T-helper 17 cell (primary cell): ENCODE results near the gene TRPC4AP. TPM values are rescaled to one million over a fixed set of nuclear protein-coding genes. Genes with fewer than 3 reads are reported as not detected.

Source experiments
- ATAC-seq: fragments of 150-1000 bp; cut with Tn5 transposase; 2 replicates; pipeline ENCODE4 v1.10.0; 2021; ENCODE audit warnings: mild to moderate bottlenecking, moderate library complexity
- DNase-seq, 3 donors: peaks; one replicate each; pipeline versions ENCODE4 v3.0.0 to v3.0.0-alpha.2; 2020 to 2021
- H3K9me3 ChIP-seq: one replicate; pipeline ENCODE4 v1.7.0; 2013; ENCODE audit warnings: low read length, mild to moderate bottlenecking; ENCODE audit not compliant: control insufficient read depth, poor library complexity, severe bottlenecking
- H3K27ac Mint-ChIP-seq: one replicate; pipeline ENCODE4 v1.8.0; 2022; ENCODE audit warnings: mild to moderate bottlenecking, moderate library complexity, mixed read lengths
- H3K27me3 Mint-ChIP-seq: one replicate; pipeline ENCODE4 v1.8.0; 2022; ENCODE audit warnings: mixed read lengths
- H3K36me3 Mint-ChIP-seq: one replicate; pipeline ENCODE4 v1.8.0; 2022; ENCODE audit warnings: low read depth, mixed read lengths
- H3K4me1 Mint-ChIP-seq: one replicate; pipeline ENCODE4 v1.8.0; 2022; ENCODE audit warnings: mild to moderate bottlenecking, mixed read lengths
- H3K4me3 Mint-ChIP-seq: one replicate; pipeline ENCODE4 v1.8.0; 2022; ENCODE audit warnings: mild to moderate bottlenecking, moderate library complexity, mixed read lengths
- total RNA-seq, 4 donors: library from RNA in 2 of 4; stranded (reverse) in 2 of 4; gene quantifications; one replicate each; pipeline ENCODE4 v1.2.3 and lab custom pipeline; 2022 to 2026

TRPC4AP gene
- total RNA-seq, 2 donors from 2014 or later, result 50.8 to 52.7 TPM

DNA sequence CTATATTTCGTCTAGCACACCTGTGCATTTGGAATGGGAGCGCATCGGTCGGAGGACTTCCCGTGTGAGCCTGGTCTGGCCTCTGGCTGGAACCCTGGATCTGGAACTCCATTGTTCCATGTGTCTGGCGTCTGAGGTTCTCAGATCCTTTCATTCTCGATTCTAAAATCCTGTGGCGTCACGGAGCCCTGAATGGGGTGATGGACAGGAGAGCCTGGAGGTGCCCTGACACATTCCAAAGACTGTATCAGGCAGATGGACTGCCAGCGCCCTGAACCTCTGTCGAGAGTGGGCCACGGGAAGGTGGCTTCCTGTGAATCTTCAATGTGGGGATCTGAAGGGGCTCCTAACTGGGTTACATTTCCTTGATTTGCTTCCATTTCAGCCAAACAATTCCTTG is 116.3 kb downstream of the TRPC4AP start:
- Mint-ChIP-seq H3K36me3 (peaks cover 2% of the 10 kb centered on the region), H3K27me3 (peaks cover 27% of the 10 kb centered on the region), H3K4me3 (no peak overlapping the region), H3K4me1 (peaks cover 4% of the 10 kb centered on the region), H3K27ac (no peak overlapping the region)
- no peaks in the 10 kb centered on the region for H3K9me3 ChIP-seq
- ATAC-seq (no peak), DNase-seq (no peak)

DNA sequence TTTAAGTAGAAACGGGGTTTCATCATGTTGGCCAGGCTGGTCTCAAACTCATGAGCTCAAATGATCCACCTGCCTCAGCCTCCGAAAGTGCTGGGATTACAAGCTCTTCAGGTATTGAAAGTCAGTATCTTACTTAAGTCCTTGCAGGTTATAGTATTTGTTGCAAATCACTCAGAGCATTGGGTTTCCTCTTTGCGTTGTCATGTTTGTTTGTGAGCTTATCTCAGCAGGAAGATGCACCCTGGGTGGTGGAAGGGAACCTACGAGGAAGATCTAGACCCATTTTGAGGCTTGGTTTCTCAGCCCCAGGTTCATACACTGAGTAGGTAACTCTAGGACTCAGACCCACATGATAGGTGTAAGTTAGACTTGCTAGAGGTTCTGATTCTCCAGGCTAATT is 118.4 kb downstream of the TRPC4AP start:
- Mint-ChIP-seq H3K36me3 (peaks cover 2% of the 10 kb centered on the region), H3K4me3 (no peak overlapping the region), H3K27ac (no peak overlapping the region), H3K27me3 (peaks cover 18% of the 10 kb centered on the region), H3K4me1 (peaks cover 4% of the 10 kb centered on the region)
- no peak for DNase-seq
- ATAC-seq, result no peak
- H3K9me3 ChIP-seq, result no peaks in the 10 kb centered on the region

- ATAC-seq (no peak), DNase-seq (no peak)
- Mint-ChIP-seq H3K27ac (no peak overlapping the region), H3K4me3 (no peak overlapping the region), H3K4me1 (peaks cover 4% of the 10 kb centered on the region), H3K27me3 (peaks cover 14% of the 10 kb centered on the region), H3K36me3 (peaks cover 2% of the 10 kb centered on the region)
- H3K9me3 ChIP-seq, result no peaks in the 10 kb centered on the region
Observed at GRCh38 chr20:34971561-34972235, 120.9 kb downstream of the TRPC4AP start.

GRCh38 chr20:34970846-34971560 is 121.6 kb downstream of the TRPC4AP start:
- peaks cover 4% of the 10 kb centered on the region for H3K4me1 Mint-ChIP-seq
- no peak for DNase-seq
- no peak overlapping the region for H3K4me3 Mint-ChIP-seq
- no peaks in the 10 kb centered on the region for H3K9me3 ChIP-seq
- H3K27me3 Mint-ChIP-seq, result peaks cover 18% of the 10 kb centered on the region
- peaks cover 2% of the 10 kb centered on the region for H3K36me3 Mint-ChIP-seq
- H3K27ac Mint-ChIP-seq, result no peak overlapping the region
- no peak for ATAC-seq

GRCh38 chr20:34970193-34970840 is 122.3 kb downstream of the TRPC4AP start:
- no peaks in the 10 kb centered on the region for H3K9me3 ChIP-seq
- Mint-ChIP-seq H3K4me1 (peaks cover 4% of the 10 kb centered on the region), H3K27ac (no peak overlapping the region), H3K36me3 (peaks cover 2% of the 10 kb centered on the region), H3K4me3 (no peak overlapping the region), H3K27me3 (peaks cover 25% of the 10 kb centered on the region)
- ATAC-seq (no peak), DNase-seq (no peak)

- H3K4me1 Mint-ChIP-seq, result peaks cover 2% of the 10 kb centered on the region
- no peaks in the 10 kb centered on the region for H3K9me3 ChIP-seq
- H3K36me3 Mint-ChIP-seq, result peaks cover 1% of the 10 kb centered on the region
- no peak for ATAC-seq
- DNase-seq, result no peak
- no peak overlapping the region for H3K27ac Mint-ChIP-seq
- H3K27me3 Mint-ChIP-seq, result peaks cover 27% of the 10 kb centered on the region
- H3K4me3 Mint-ChIP-seq, result no peak overlapping the region
Observed at GRCh38 chr20:34968042-34968775, 124.4 kb downstream of the TRPC4AP start.

DNA sequence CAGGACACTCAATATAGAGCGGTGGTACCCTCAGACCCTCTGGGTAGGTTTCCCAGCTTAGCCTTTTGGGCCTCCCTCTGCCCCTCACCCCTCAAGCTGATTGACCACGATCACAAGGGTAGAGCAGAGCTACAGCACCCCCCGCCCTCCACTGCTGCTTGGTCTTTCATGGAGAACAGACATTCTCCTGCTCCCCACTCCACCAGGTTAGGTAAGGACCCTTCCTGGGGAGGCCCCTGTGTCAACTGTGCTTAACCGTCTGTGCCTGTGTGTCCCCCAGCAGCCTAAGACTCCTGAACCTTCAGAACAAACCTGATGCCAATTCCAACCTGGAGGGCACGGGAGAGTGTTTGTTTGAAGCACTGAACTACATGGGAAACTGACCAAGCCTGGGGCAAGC is 125.2 kb downstream of the TRPC4AP start:
- no peaks in the 10 kb centered on the region for H3K9me3 ChIP-seq
- no peak overlapping the region for H3K4me3 Mint-ChIP-seq
- ATAC-seq (no peak), DNase-seq (no peak)
- no peaks in the 10 kb centered on the region for H3K36me3 Mint-ChIP-seq
- peaks cover 25% of the 10 kb centered on the region for H3K27me3 Mint-ChIP-seq
- H3K4me1 Mint-ChIP-seq, result peaks cover 2% of the 10 kb centered on the region
- no peak overlapping the region for H3K27ac Mint-ChIP-seq

- no peaks in the 10 kb centered on the region for H3K9me3 ChIP-seq
- Mint-ChIP-seq H3K36me3 (no peaks in the 10 kb centered on the region), H3K27me3 (peaks cover 18% of the 10 kb centered on the region), H3K4me3 (no peak overlapping the region), H3K27ac (no peak overlapping the region), H3K4me1 (peaks cover 4% of the 10 kb centered on the region)
- DNase-seq (no peak), ATAC-seq (no peak)
Observed at GRCh38 chr20:34965051-34965450, 127.6 kb downstream of the TRPC4AP start.

DNA sequence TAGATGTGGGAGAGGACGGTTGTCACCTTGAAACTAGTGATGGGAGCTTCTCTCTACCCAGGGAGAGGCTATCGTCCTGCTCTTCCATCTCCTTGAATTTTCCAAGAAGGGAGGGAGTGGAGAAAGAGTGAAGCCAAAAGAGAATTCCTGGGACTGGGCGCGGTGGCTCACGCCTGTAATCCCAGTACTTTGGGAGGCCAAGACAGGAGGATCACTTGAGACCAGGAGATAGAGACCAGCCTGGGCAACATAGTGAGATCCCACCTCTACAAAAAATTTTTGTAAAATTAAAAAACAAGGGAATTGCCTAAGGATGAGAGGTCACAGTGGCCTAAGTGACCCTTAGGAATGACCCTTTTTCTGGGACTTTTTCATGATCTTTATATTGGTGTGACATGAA is 128.1 kb downstream of the TRPC4AP start:
- ATAC-seq (no peak), DNase-seq (no peak)
- Mint-ChIP-seq H3K27me3 (peaks cover 18% of the 10 kb centered on the region), H3K36me3 (no peaks in the 10 kb centered on the region), H3K4me1 (peaks cover 4% of the 10 kb centered on the region), H3K4me3 (no peak overlapping the region), H3K27ac (no peak overlapping the region)
- H3K9me3 ChIP-seq, result no peaks in the 10 kb centered on the region

DNA sequence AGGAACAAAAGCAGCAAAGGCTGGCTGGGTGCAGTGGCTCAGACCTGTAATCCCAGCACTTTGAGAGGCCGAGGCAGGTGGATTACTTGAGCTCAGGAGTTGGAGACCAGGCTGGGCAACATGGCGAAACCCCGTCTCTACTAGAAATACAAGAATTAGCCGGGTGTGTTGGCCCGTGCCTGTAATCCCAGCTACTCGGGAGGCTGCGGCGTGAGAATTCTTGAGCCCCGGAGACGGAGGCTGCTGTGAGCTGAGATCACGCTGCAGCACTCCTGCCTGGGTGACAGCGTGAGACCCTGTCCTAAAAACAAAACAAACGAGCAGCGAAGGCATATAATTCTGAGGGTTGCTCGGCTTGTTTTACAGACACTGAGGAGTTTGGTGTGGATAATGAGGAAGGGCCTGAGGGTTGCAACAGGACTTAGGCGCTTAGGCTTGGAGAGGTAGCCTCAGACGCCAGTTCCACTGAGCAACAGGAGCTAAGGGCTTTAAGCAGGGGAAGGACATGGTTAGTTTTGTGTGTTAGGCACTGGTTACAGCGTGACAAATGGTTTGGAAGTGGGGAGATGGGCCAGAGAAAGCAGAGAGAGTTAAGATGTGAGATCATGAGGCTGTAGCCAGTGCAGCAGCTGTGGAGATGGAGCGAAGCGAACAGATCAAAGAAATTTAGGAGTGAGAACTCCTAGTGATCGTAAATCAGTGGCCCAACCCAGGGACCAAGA is 135.7 kb downstream of the TRPC4AP start:
- Mint-ChIP-seq H3K4me3 (no peak overlapping the region), H3K27ac (peak overlapping the region; percentile 94), H3K36me3 (peaks cover 2% of the 10 kb centered on the region), H3K4me1 (peaks cover 28% of the 10 kb centered on the region), H3K27me3 (no peaks in the 10 kb centered on the region)
- DNase-seq (no peak), ATAC-seq (no peak)
- H3K9me3 ChIP-seq, result no peaks in the 10 kb centered on the region

DNA sequence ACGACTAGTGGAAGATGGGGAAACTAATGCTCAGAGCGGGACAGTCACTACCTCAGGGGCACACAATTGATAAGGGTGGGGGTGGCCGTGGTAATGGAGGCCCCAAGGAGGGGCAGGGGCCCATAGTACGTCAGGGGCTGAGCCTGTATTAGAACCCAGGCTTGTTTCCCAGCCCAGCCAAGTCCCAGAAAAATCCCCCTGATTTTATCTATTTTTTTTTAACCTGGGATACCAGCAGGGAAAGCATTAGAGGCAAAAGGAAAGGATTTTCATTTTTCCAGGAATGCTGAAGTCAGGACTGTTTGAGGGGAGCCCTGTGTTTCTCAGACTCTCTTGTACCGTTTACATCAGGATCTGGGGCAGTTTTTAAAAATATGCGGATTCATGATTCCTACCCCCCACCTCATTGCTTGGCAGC is 136.6 kb downstream of the TRPC4AP start:
- no peak for DNase-seq
- Mint-ChIP-seq H3K27ac (peak overlapping the region; percentile 94), H3K4me3 (peak overlapping the region; percentile 99), H3K36me3 (peaks cover 2% of the 10 kb centered on the region), H3K27me3 (no peaks in the 10 kb centered on the region), H3K4me1 (peaks cover 24% of the 10 kb centered on the region)
- no peaks in the 10 kb centered on the region for H3K9me3 ChIP-seq
- no peak for ATAC-seq

DNA sequence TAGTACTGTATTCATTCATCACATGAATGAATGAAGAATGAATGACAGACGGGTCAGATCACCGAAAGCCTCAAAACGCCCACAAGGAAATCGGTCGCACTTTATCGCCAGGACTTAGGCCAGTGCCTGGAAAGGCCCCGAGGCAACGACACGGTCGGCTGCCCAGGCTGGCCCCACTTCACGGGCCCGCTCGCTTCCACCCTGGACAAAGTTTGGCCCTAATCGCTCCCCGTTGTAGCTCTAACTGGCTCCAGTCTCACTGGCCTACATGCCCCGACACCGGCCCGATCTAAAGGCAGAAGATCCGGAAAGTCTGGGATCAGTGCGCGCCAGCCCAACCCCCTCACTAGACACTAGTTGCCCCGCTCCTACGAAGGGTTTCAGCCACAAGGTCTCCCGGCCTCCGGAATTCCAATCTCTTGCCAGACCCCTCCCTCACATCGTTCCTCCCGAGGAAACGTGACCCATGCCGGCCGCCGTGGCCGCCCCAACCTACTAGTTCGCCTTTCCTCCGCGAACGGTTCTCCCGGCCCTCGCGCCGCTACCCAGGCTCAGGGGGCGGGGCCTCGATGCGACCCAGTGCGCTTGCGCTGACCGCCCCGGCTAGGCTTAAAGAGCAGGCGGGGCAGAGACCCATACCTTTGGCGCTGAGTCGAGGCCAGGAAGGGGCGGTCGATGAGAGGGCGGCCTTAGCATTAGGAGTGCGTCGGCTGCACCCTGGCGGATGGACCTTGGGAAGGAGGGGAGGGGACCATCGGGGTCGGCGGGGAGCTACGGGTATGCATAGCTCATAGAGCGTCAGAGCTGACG is 137.2 kb downstream of the TRPC4AP start, which contains the start of the genes GSS and MYH7B:
TSS of gene GSS (minus strand) at position 576 of the 810 bp plus-strand sequence. CDS start 3,954 bp downstream, outside the sequence.
TSS of gene MYH7B (plus strand) at position 638 of the 810 bp plus-strand sequence. CDS start 22,138 bp downstream, outside the sequence.
- H3K4me3 Mint-ChIP-seq, result peak within 1 kb of the TSS; percentile 99

More for the DNA sequence above, 137.2 kb downstream of the TRPC4AP start, which contains the start of the genes GSS and MYH7B:
- ATAC-seq (peak; percentile 95), DNase-seq (peak; percentile 94 to 98 (median 95))
- peaks cover 2% of the 10 kb centered on the region for H3K36me3 Mint-ChIP-seq
- H3K27ac Mint-ChIP-seq, result peak within 1 kb of the TSS; percentile 94
- no peaks in the 10 kb centered on the region for H3K27me3 Mint-ChIP-seq
- no peaks in the 10 kb centered on the region for H3K9me3 ChIP-seq
- H3K4me1 Mint-ChIP-seq, result peaks cover 24% of the 10 kb centered on the region
